Neuronal stem cell (in vitro differentiated cells): ENCODE measurements around the gene RPL35A.

Experiments used
- DNase-seq: peaks from one replicate; pipeline ENCODE4 v3.0.0-alpha.2; 2013; ENCODE audit warnings: low spot score
- H2AFZ ChIP-seq: one replicate; pipeline ENCODE4 v1.6.1; 2013; ENCODE audit warnings: mild to moderate bottlenecking, low read length, inconsistent platforms
- H2AK5ac ChIP-seq: 2 replicates; pipeline ENCODE4 v1.6.1; 2013; ENCODE audit warnings: low read depth, mild to moderate bottlenecking, inconsistent platforms, low read length, moderate library complexity, mixed read lengths
- H2BK120ac ChIP-seq: 2 replicates; pipeline ENCODE4 v1.6.1; 2013; ENCODE audit warnings: low read depth, mild to moderate bottlenecking, inconsistent platforms, low read length, moderate library complexity, mixed read lengths
- H2BK12ac ChIP-seq: one replicate; pipeline ENCODE4 v1.6.1; 2013; ENCODE audit warnings: low read length, inconsistent platforms
- H2BK15ac ChIP-seq: 2 replicates; pipeline ENCODE4 v1.6.1; 2013; ENCODE audit warnings: mild to moderate bottlenecking, low read length, inconsistent platforms, mixed read lengths
- H2BK5ac ChIP-seq: one replicate; pipeline ENCODE4 v1.6.1; 2013; ENCODE audit warnings: inconsistent platforms, mild to moderate bottlenecking, low read length, moderate library complexity
- H3K14ac ChIP-seq: one replicate; pipeline ENCODE4 v1.6.1; 2013; ENCODE audit warnings: low read length, inconsistent platforms
- H3K18ac ChIP-seq: 2 replicates; pipeline ENCODE4 v1.6.1; 2013; ENCODE audit warnings: low read length, inconsistent platforms
- H3K23ac ChIP-seq: 2 replicates; pipeline ENCODE4 v1.6.1; 2013; ENCODE audit warnings: low read depth, mild to moderate bottlenecking, mixed read lengths, low read length, inconsistent platforms; ENCODE audit not compliant: poor library complexity
- H3K27ac ChIP-seq: replicated peaks from 3 replicates; pipeline ENCODE4 v1.5.1; 2013; ENCODE audit warnings: low read length, inconsistent platforms
- H3K27me3 ChIP-seq, 3 experiments: 2 replicates each; pipeline ENCODE4 v1.6.1; 2013; ENCODE audit warnings: low read length in 3 of 3, mild to moderate bottlenecking in 2 of 3, inconsistent platforms in 1 of 3, low read depth in 1 of 3, mixed read lengths in 1 of 3, moderate library complexity in 1 of 3; ENCODE audit not compliant: control insufficient read depth in 3 of 3, insufficient read depth in 3 of 3
- H3K36me3 ChIP-seq, 2 donors: replicated peaks in 1 of 2; 2 replicates each; pipeline ENCODE4 v1.6.1; 2013; ENCODE audit warnings: low read length in 2 of 2; ENCODE audit not compliant: control insufficient read depth in 2 of 2, insufficient read depth in 2 of 2
- H3K4ac ChIP-seq: 2 replicates; pipeline ENCODE4 v1.6.1; 2013; ENCODE audit warnings: inconsistent platforms, mild to moderate bottlenecking, low read length, moderate library complexity
- H3K4me1 ChIP-seq, 2 donors: 1 replicate in 1 of 2; 2 replicates in 1 of 2; pipeline ENCODE4 v1.6.1; 2013; ENCODE audit warnings: low read length in 2 of 2, low read depth in 1 of 2; ENCODE audit not compliant: control insufficient read depth in 2 of 2, insufficient read depth in 1 of 2
- H3K4me2 ChIP-seq: one replicate; pipeline ENCODE4 v1.6.1; 2013; ENCODE audit warnings: mild to moderate bottlenecking, low read length, inconsistent platforms; ENCODE audit not compliant: insufficient read depth, poor library complexity, severe bottlenecking
- H3K4me3 ChIP-seq, 2 donors: 2 replicates each; pipeline ENCODE4 v1.5.1; 2013; ENCODE audit warnings: low read length in 2 of 2, mild to moderate bottlenecking in 2 of 2, inconsistent platforms in 1 of 2, moderate library complexity in 1 of 2
- H3K79me1 ChIP-seq: one replicate; pipeline ENCODE4 v1.6.1; 2013; ENCODE audit warnings: low read depth, mild to moderate bottlenecking, inconsistent platforms, low read length, moderate library complexity
- H3K9ac ChIP-seq: one replicate; pipeline ENCODE4 v1.6.1; 2013; ENCODE audit warnings: mild to moderate bottlenecking, low read depth, low read length, inconsistent platforms; ENCODE audit not compliant: poor library complexity
- H3K9me3 ChIP-seq, 2 donors: replicated peaks in 1 of 2; 2 replicates each; pipeline versions ENCODE3 to v1.6.1; 2013; ENCODE audit warnings: low read length in 2 of 2, mild to moderate bottlenecking in 2 of 2, inconsistent platforms in 1 of 2, low read depth in 1 of 2, mixed read lengths in 1 of 2, moderate library complexity in 1 of 2; ENCODE audit not compliant: control insufficient read depth in 2 of 2, insufficient read depth in 1 of 2
- H4K8ac ChIP-seq: one replicate; pipeline ENCODE4 v1.6.1; 2013; ENCODE audit warnings: low read depth, mild to moderate bottlenecking, inconsistent platforms, low read length, moderate library complexity
- H4K91ac ChIP-seq: one replicate; pipeline ENCODE4 v1.6.1; 2013; ENCODE audit warnings: low read length, low read depth, mild to moderate bottlenecking, inconsistent platforms; ENCODE audit not compliant: poor library complexity
- WGBS, 2 donors: extraction: QIAGEN DNeasy Blood & Tissue Kit; methylation state at CpG; one replicate each; pipeline ENCODE4 v1.1.7; 2013; ENCODE audit warnings: missing lambda C conversion rate in 2 of 2, mixed read lengths in 1 of 2; ENCODE audit not compliant: insufficient read length in 2 of 2, insufficient replicate concordance in 1 of 2; ENCODE audit errors: extremely low coverage in 2 of 2; 5-methylcytosine and 5-hydroxymethylcytosine counted together

Gene RPL35A

GRCh38 chr3:197970588-197970987 is 20.6 kb downstream of the RPL35A start:
- Histone ChIP-seq H2BK15ac (no peak overlapping the region), H2BK120ac (no peak overlapping the region)
- WGBS, 2 donors: no CpG with 5 or more reads among the region's 3 CpGs

GRCh38 chr3:197974016-197974415 is 24.0 kb downstream of the RPL35A start:
- WGBS, 2 donors: no CpG with 5 or more reads among the region's 1 CpG
- Histone ChIP-seq H3K4me1 (peaks cover 0 to 2% of the 10 kb centered on the region in 2 donors), H3K36me3 (peaks cover 0 to 21% of the 10 kb centered on the region in 2 donors), H3K9me3 (peaks cover 4 to 6% of the 10 kb centered on the region in 2 donors), H2BK15ac (no peak overlapping the region), H3K27ac (no peak overlapping the region), H3K18ac (no peak overlapping the region), H3K9ac (no peak overlapping the region), H2BK5ac (no peak overlapping the region), H3K4ac (no peak overlapping the region), H3K4me2 (no peak overlapping the region), H3K27me3 (no peaks in the 10 kb centered on the region), H2AK5ac (no peak overlapping the region), H3K4me3 (no peak overlapping the region), H3K79me1 (no peaks in the 10 kb centered on the region), H2BK12ac (no peak overlapping the region), H3K23ac (no peak overlapping the region), H2AFZ (no peak overlapping the region), H4K91ac (no peak overlapping the region), H4K8ac (no peak overlapping the region), H2BK120ac (no peak overlapping the region), H3K14ac (no peak overlapping the region)
- DNase-seq: no peak

More at GRCh38 chr3:197970588-197970987, 20.6 kb downstream of the RPL35A start:
- Histone ChIP-seq H3K27ac (no peak overlapping the region), H3K36me3 (peaks cover 0 to 4% of the 10 kb centered on the region in 2 donors), H2BK5ac (no peak overlapping the region), H4K8ac (no peak overlapping the region), H4K91ac (no peak overlapping the region), H3K4ac (no peak overlapping the region), H3K27me3 (no peaks in the 10 kb centered on the region), H3K14ac (no peak overlapping the region), H3K18ac (no peak overlapping the region), H2AFZ (no peak overlapping the region), H3K9ac (no peak overlapping the region), H3K9me3 (peaks cover 6 to 14% of the 10 kb centered on the region in 2 donors), H2AK5ac (no peak overlapping the region), H3K79me1 (no peaks in the 10 kb centered on the region), H2BK12ac (no peak overlapping the region), H3K4me1 (peaks cover 0 to 2% of the 10 kb centered on the region in 2 donors), H3K4me3 (no peak overlapping the region), H3K4me2 (no peak overlapping the region), H3K23ac (no peak overlapping the region)
- no peak for DNase-seq

- H3K4ac ChIP-seq: no peak overlapping the region
- H2BK12ac ChIP-seq: no peak overlapping the region
- H3K79me1 ChIP-seq: no peaks in the 10 kb centered on the region
- no peak overlapping the region for H2BK120ac ChIP-seq
- H3K27ac ChIP-seq: no peak overlapping the region
- no peak overlapping the region for H4K91ac ChIP-seq
- no peak overlapping the region for H3K9ac ChIP-seq
- no peak overlapping the region for H2BK15ac ChIP-seq
- H3K27me3 ChIP-seq: no peaks in the 10 kb centered on the region
- no peak for DNase-seq
- WGBS, 2 donors: no CpG with 5 or more reads among the region's 8 CpGs
- peaks cover 0 to 2% of the 10 kb centered on the region in 2 donors for H3K4me1 ChIP-seq
- H2AK5ac ChIP-seq: no peak overlapping the region
- no peak overlapping the region for H2AFZ ChIP-seq
- H3K18ac ChIP-seq: no peak overlapping the region
- peaks cover 1 to 6% of the 10 kb centered on the region in 2 donors for H3K9me3 ChIP-seq
- H3K14ac ChIP-seq: no peak overlapping the region
- H3K4me2 ChIP-seq: no peak overlapping the region
- H3K4me3 ChIP-seq: no peak overlapping the region
- no peak overlapping the region for H4K8ac ChIP-seq
- no peak overlapping the region for H2BK5ac ChIP-seq
- H3K36me3 ChIP-seq: peaks cover 0 to 21% of the 10 kb centered on the region in 2 donors
- no peak overlapping the region for H3K23ac ChIP-seq
Measured at GRCh38 chr3:197975311-197975710, 25.3 kb downstream of the RPL35A start.

GRCh38 chr3:197983076-197983475 is 33.1 kb downstream of the RPL35A start:
- H3K18ac ChIP-seq: no peak overlapping the region
- H3K27ac ChIP-seq: no peak overlapping the region
- no peak overlapping the region for H2BK12ac ChIP-seq
- no peak overlapping the region for H3K14ac ChIP-seq
- no peaks in the 10 kb centered on the region for H3K27me3 ChIP-seq
- no peak overlapping the region for H2BK5ac ChIP-seq
- H2AFZ ChIP-seq: no peak overlapping the region
- WGBS, 2 donors: no CpG with 5 or more reads among the region's 1 CpG
- no peaks in the 10 kb centered on the region for H3K4me1 ChIP-seq
- no peak overlapping the region for H3K4me2 ChIP-seq
- H3K79me1 ChIP-seq: no peaks in the 10 kb centered on the region
- no peak overlapping the region for H2BK15ac ChIP-seq
- no peak overlapping the region for H4K91ac ChIP-seq
- no peak overlapping the region for H3K9ac ChIP-seq
- no peak overlapping the region for H4K8ac ChIP-seq
- H3K9me3 ChIP-seq: no peaks in the 10 kb centered on the region
- DNase-seq: no peak
- H2AK5ac ChIP-seq: no peak overlapping the region
- no peak overlapping the region for H3K4ac ChIP-seq
- H3K36me3 ChIP-seq: peaks cover 0 to 7% of the 10 kb centered on the region in 2 donors
- H2BK120ac ChIP-seq: no peak overlapping the region
- no peak overlapping the region for H3K23ac ChIP-seq
- H3K4me3 ChIP-seq: no peak overlapping the region
